Calu3 (cell line): ENCODE data around the gene SYCE1. TPM values are rescaled to one million over a fixed set of nuclear protein-coding genes. Genes with fewer than 3 reads are reported as not detected.
"Not testable (repeated sequence)": the region's sequence is repeated elsewhere in the genome, so short reads cannot be mapped to it uniquely, and the experiment has no call there.

ENCODE experiments used
- BruUV-seq: library from RNA; stranded (reverse); fragments of 400-500 nt; replicated peaks from 2 replicates; lab custom pipeline; 2021; lab: Mats Ljungman, UMichigan
- CTCF ChIA-PET: fragments of 300-600 bp; sonication (Branson Sonifier 250); formaldehyde crosslinking; loops from one replicate; lab custom pipeline; 2022; ENCODE audit warnings: antibody characterized with exemption; lab: Charles Lee
- DNase-seq: peaks from one replicate; pipeline ENCODE4 v3.0.0; 2022
- H3K27ac Mint-ChIP-seq: one replicate; pipeline ENCODE4 v1.8.0; 2022; ENCODE audit warnings: mixed read lengths; ENCODE audit not compliant: unreplicated experiment
- H3K27me3 Mint-ChIP-seq: one replicate; pipeline ENCODE4 v1.8.0; 2022; ENCODE audit warnings: mixed read lengths; ENCODE audit not compliant: unreplicated experiment
- H3K36me3 Mint-ChIP-seq: one replicate; pipeline ENCODE4 v1.8.0; 2022; ENCODE audit warnings: mild to moderate bottlenecking, moderate library complexity, mixed read lengths; ENCODE audit not compliant: insufficient read depth, unreplicated experiment
- H3K4me1 Mint-ChIP-seq: one replicate; pipeline ENCODE4 v1.8.0; 2022; ENCODE audit warnings: mild to moderate bottlenecking, low read depth, mixed read lengths; ENCODE audit not compliant: unreplicated experiment
- H3K4me3 Mint-ChIP-seq: one replicate; pipeline ENCODE4 v1.8.0; 2022; ENCODE audit warnings: mild to moderate bottlenecking, low read depth, moderate library complexity, mixed read lengths; ENCODE audit not compliant: unreplicated experiment
- H3K9me3 Mint-ChIP-seq: one replicate; pipeline ENCODE4 v1.8.0; 2022; ENCODE audit warnings: low read depth, mixed read lengths; ENCODE audit not compliant: unreplicated experiment
- CTCF ChIP-seq: fragments of 200-600 bp; IDR thresholded peaks from one replicate; pipeline ENCODE4 v1.8.0; 2022; ENCODE audit warnings: antibody characterized with exemption; ENCODE audit not compliant: unreplicated experiment
- intact Hi-C: fragments of 100-400 bp; cut with micrococcal nuclease; formaldehyde crosslinking; loops from one replicate; pipeline ENCODE4 v1.10.0; 2022; ENCODE audit not compliant: unreplicated experiment
- total RNA-seq: library from RNA; stranded (reverse); gene quantifications from 2 replicates; pipeline ENCODE4 v1.2.3, GENCODE V29; 2022

Gene SYCE1
- total RNA-seq, 1 experiment from 2014 or later = not detected

GRCh38 chr10:133544506-133544905, 20.9 kb downstream of the SYCE1 start:
- Mint-ChIP-seq H3K9me3 (peaks cover 10% of the 10 kb centered on the region), H3K4me1 (peaks cover 10% of the 10 kb centered on the region), H3K36me3 (no peaks in the 10 kb centered on the region), H3K27ac (no peak overlapping the region), H3K4me3 (no peak overlapping the region), H3K27me3 (no peaks in the 10 kb centered on the region)
- no TSS peak for BruUV-seq
- CTCF ChIA-PET = no interaction called here
- TF ChIP-seq CTCF = no peak
- intact Hi-C loops = no loop called here
- no peak for DNase-seq

- H3K36me3 Mint-ChIP-seq, H3K27me3 Mint-ChIP-seq, intact Hi-C loops, H3K4me3 Mint-ChIP-seq, CTCF ChIA-PET, DNase-seq, BruUV-seq, H3K9me3 Mint-ChIP-seq, H3K27ac Mint-ChIP-seq: not testable (repeated sequence)
- peaks cover 22% of the 10 kb centered on the region for H3K4me1 Mint-ChIP-seq
Observed at GRCh38 chr10:133541441-133541975, 23.9 kb downstream of the SYCE1 start.

- BruUV-seq = no TSS peak
- Mint-ChIP-seq H3K9me3 (no peaks in the 10 kb centered on the region), H3K4me3 (no peak overlapping the region)
Observed at GRCh38 chr10:133537546-133538545, 27.5 kb downstream of the SYCE1 start.

GRCh38 chr10:133536198-133536597, 29.2 kb downstream of the SYCE1 start:
- CTCF ChIA-PET = interaction anchor here (0.6 kb wide), 1 partner anchor 29 kb away, joined by 8 read pairs; no protein-coding TSS in a partner anchor
- Mint-ChIP-seq H3K27ac (no peak overlapping the region), H3K4me3 (no peak overlapping the region), H3K36me3 (no peaks in the 10 kb centered on the region), H3K4me1 (peaks cover 12% of the 10 kb centered on the region), H3K9me3 (no peaks in the 10 kb centered on the region), H3K27me3 (no peaks in the 10 kb centered on the region)
- DNase-seq = no peak
- intact Hi-C loops = no loop called here
- no peak for TF ChIP-seq CTCF
- BruUV-seq = no TSS peak

More at GRCh38 chr10:133537546-133538545, 27.5 kb downstream of the SYCE1 start:
- Mint-ChIP-seq H3K27me3 (no peaks in the 10 kb centered on the region), H3K36me3 (no peaks in the 10 kb centered on the region), H3K27ac (peak overlapping the region; percentile 42), H3K4me1 (peaks cover 12% of the 10 kb centered on the region)
- intact Hi-C loops = no loop called here
- CTCF ChIA-PET = no interaction called here
- no peak for DNase-seq
- no peak for TF ChIP-seq CTCF
